Lower leg skin (tissue), 3 donors: ENCODE data around the gene TNS3.

Source experiments
- POLR2A ChIP-seq, 2 donors: fragments of 450-650 bp; IDR thresholded peaks; one replicate each; pipeline ENCODE4 v1.6.1; 2016 to 2017; ENCODE audit warnings: antibody characterized with exemption in 2 of 2, mild to moderate bottlenecking in 1 of 2, moderate library complexity in 1 of 2
- TF ChIP-seq, protein P1 (sequence below), 3 donors: fragments of 450-650 bp; IDR thresholded peaks; one replicate each; pipeline ENCODE4 v1.5.1; 2016; ENCODE audit warnings: antibody characterized with exemption in 3 of 3, mild to moderate bottlenecking in 3 of 3, moderate library complexity in 2 of 3

DNA sequence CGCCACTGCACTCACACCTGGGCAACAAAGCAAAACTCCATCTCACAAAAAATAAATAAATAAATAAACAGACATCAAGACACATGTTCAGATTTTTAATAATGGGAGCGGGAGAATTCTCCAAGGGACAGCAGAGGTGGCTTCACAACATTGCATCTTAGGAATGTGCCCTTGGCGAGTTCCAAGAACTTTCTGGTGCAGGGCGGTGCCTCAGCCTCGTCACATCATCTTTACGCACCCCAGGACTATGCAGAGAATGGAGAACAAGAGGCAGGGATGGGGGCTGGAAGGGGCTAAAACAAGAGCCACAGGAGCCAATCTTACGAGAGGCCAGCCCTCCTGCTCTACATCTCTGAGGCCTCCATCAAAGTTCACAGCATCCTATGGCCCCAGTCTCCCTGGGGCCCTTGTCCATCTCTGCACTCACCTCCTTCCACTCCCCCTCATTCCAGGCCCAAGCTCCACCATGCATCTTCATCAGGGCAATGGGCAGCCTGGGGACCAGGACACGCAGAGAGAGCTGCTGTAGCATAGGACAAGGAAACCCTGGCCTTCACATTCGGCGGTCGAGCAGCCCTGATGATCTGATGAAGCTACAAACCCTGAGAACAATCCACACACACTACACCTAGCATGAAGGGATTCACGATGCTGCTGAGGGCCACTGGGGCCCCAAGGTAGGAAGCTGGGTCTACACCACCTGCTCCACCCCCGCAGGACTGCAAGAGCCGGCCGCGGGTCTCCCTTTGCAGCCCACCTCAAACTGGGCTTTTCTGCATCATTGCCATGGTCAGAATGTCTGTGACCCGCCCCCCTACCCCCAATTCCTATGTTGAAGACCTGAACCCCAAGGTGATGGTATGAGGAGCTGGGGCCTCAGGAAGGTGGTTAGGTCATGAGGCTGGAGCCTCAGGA lies 22.3 kb downstream of the TNS3 start:
- TF ChIP-seq, protein P1, sequence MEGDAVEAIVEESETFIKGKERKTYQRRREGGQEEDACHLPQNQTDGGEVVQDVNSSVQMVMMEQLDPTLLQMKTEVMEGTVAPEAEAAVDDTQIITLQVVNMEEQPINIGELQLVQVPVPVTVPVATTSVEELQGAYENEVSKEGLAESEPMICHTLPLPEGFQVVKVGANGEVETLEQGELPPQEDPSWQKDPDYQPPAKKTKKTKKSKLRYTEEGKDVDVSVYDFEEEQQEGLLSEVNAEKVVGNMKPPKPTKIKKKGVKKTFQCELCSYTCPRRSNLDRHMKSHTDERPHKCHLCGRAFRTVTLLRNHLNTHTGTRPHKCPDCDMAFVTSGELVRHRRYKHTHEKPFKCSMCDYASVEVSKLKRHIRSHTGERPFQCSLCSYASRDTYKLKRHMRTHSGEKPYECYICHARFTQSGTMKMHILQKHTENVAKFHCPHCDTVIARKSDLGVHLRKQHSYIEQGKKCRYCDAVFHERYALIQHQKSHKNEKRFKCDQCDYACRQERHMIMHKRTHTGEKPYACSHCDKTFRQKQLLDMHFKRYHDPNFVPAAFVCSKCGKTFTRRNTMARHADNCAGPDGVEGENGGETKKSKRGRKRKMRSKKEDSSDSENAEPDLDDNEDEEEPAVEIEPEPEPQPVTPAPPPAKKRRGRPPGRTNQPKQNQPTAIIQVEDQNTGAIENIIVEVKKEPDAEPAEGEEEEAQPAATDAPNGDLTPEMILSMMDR (IDR thresholded peaks at IDR 0.05), result no peak
- TF ChIP-seq POLR2A (IDR thresholded peaks at IDR 0.05), result no peak
